Measurements from ENCODE around the gene PSME4. TPM values are rescaled to one million over a fixed set of nuclear protein-coding genes. Genes with fewer than 3 reads are reported as not detected.
A peak's percentile ranks its signal among the peaks of the same experiment; 100 is the strongest.

Gene PSME4
- polyA plus RNA-seq, 1 donor from 2014 or later, result 23.4 TPM

DNA sequence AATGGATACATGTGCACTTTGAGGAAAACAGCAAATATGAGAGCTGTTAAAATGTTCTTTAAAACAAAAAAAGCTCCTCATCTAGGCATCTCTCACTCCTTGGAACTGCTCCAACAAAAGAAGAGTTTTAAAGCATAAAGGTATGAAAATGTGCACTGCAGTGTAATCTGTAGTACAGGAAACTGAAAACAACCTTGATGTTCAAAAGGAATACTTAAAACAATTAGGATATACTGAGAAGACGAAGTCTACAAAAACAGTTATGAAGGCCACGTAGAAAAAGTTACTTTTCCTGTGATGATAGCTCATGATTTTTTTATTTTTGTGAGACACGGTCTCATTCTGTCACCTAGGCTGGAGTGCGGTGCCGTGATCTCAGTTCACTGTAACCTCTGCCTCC, 109.0 kb downstream of the PSME4 start:
- H3K36me3 ChIP-seq (ENCODE audit: insufficient read depth, low read length), result peaks cover 6% of the 10 kb centered on the region
- H3K79me2 ChIP-seq (replicated peaks; ENCODE audit: insufficient read depth, low read length), result no peaks in the 10 kb centered on the region
- no peaks in the 10 kb centered on the region for H3K9me3 ChIP-seq (ENCODE audit: low read length)
- TF ChIP-seq, protein P1, sequence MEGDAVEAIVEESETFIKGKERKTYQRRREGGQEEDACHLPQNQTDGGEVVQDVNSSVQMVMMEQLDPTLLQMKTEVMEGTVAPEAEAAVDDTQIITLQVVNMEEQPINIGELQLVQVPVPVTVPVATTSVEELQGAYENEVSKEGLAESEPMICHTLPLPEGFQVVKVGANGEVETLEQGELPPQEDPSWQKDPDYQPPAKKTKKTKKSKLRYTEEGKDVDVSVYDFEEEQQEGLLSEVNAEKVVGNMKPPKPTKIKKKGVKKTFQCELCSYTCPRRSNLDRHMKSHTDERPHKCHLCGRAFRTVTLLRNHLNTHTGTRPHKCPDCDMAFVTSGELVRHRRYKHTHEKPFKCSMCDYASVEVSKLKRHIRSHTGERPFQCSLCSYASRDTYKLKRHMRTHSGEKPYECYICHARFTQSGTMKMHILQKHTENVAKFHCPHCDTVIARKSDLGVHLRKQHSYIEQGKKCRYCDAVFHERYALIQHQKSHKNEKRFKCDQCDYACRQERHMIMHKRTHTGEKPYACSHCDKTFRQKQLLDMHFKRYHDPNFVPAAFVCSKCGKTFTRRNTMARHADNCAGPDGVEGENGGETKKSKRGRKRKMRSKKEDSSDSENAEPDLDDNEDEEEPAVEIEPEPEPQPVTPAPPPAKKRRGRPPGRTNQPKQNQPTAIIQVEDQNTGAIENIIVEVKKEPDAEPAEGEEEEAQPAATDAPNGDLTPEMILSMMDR (IDR thresholded peaks at IDR 0.05; ENCODE audit: poor library complexity, severe bottlenecking), result no peak
- no peak for TF ChIP-seq RAD21 (conservative IDR thresholded peaks at IDR 0.05)
- no peak for TF ChIP-seq MXI1 (conservative IDR thresholded peaks at IDR 0.05; ENCODE audit: poor library complexity, severe bottlenecking)
- TF ChIP-seq SMC3 (conservative IDR thresholded peaks at IDR 0.05; ENCODE audit: poor library complexity), result no peak
- no peak for TF ChIP-seq REST (IDR thresholded peaks at IDR 0.05; ENCODE audit: borderline replicate concordance)
- TF ChIP-seq EP300 (conservative IDR thresholded peaks at IDR 0.05; ENCODE audit: poor library complexity, severe bottlenecking), result no peak
- no peak for TF ChIP-seq EZH2 (IDR thresholded peaks at IDR 0.05; ENCODE audit: borderline replicate concordance, insufficient read depth, low read length, poor library complexity, severe bottlenecking)
- no peak for TF ChIP-seq TAF1 (IDR thresholded peaks at IDR 0.05; ENCODE audit: low read depth)
- TF ChIP-seq POLR2AphosphoS5 (IDR thresholded peaks at IDR 0.05), result no peak
- no peak overlapping the region for H2AFZ ChIP-seq (ENCODE audit: low read depth, low read length)
- H4K20me1 ChIP-seq (ENCODE audit: insufficient read depth), result no peaks in the 10 kb centered on the region
- no peak overlapping the region for H3K27ac ChIP-seq (ENCODE audit: low read length)
- no peak overlapping the region for H3K4me2 ChIP-seq (ENCODE audit: low read length)
- H3K9me2 ChIP-seq (ENCODE audit: insufficient read depth, low read length), result no peaks in the 10 kb centered on the region
- H3K4me3 ChIP-seq (ENCODE audit: low read length), result no peak overlapping the region
- no peaks in the 10 kb centered on the region for H3K27me3 ChIP-seq (ENCODE audit: insufficient read depth, low read depth, low read length)
- H3F3A ChIP-seq (ENCODE audit: insufficient read depth, low read length, poor library complexity, severe bottlenecking), result no peaks in the 10 kb centered on the region
- no peak overlapping the region for H3K9ac ChIP-seq (ENCODE audit: low read length)

- Histone ChIP-seq H3K4me3 (ENCODE audit: low read length) (peak within 1 kb of the TSS; percentile 53), H3K27ac (ENCODE audit: low read length) (no peak within 1 kb of the TSS), H3K4me2 (ENCODE audit: low read length) (no peak within 1 kb of the TSS), H3F3A (ENCODE audit: insufficient read depth, low read length, poor library complexity, severe bottlenecking) (no peaks in the 10 kb centered on the region), H3K27me3 (ENCODE audit: insufficient read depth, low read depth, low read length) (no peaks in the 10 kb centered on the region), H3K9me2 (ENCODE audit: insufficient read depth, low read length) (no peaks in the 10 kb centered on the region), H2AFZ (ENCODE audit: low read depth, low read length) (no peak within 1 kb of the TSS), H4K20me1 (ENCODE audit: insufficient read depth) (no peaks in the 10 kb centered on the region), H3K79me2 (replicated peaks; ENCODE audit: insufficient read depth, low read length) (no peaks in the 10 kb centered on the region), H3K9ac (ENCODE audit: low read length) (no peak within 1 kb of the TSS), H3K9me3 (ENCODE audit: low read length) (no peaks in the 10 kb centered on the region), H3K36me3 (ENCODE audit: insufficient read depth, low read length) (no peaks in the 10 kb centered on the region)
- TF ChIP-seq MXI1 (conservative IDR thresholded peaks at IDR 0.05; ENCODE audit: poor library complexity, severe bottlenecking), result no peak
- TF ChIP-seq, protein P1 (IDR thresholded peaks at IDR 0.05; ENCODE audit: poor library complexity, severe bottlenecking), result no peak
- no peak for TF ChIP-seq SMC3 (conservative IDR thresholded peaks at IDR 0.05; ENCODE audit: poor library complexity)
- TF ChIP-seq TAF1 (IDR thresholded peaks at IDR 0.05; ENCODE audit: low read depth), result no peak
- TF ChIP-seq REST (IDR thresholded peaks at IDR 0.05; ENCODE audit: borderline replicate concordance), result no peak
- no peak for TF ChIP-seq POLR2AphosphoS5 (IDR thresholded peaks at IDR 0.05)
- no peak for TF ChIP-seq RAD21 (conservative IDR thresholded peaks at IDR 0.05)
- TF ChIP-seq EZH2 (IDR thresholded peaks at IDR 0.05; ENCODE audit: borderline replicate concordance, insufficient read depth, low read length, poor library complexity, severe bottlenecking), result no peak
- no peak for TF ChIP-seq EP300 (conservative IDR thresholded peaks at IDR 0.05; ENCODE audit: poor library complexity, severe bottlenecking)
Measured at GRCh38 chr2:53859206-53860181, 111.3 kb downstream of the PSME4 start, which contains the start of gene GPR75. Gene GPR75 (minus strand): TSS chr2:53859967. CDS start chr2:53854756, 5,211 bp downstream.

Measured in neural cell (in vitro differentiated cells).